Upper lobe of left lung (tissue), 4 donors: ENCODE data around the gene GPC4.

Source experiments
- CTCF ChIP-seq, 6 experiments: fragments of 450-650 bp in 4 of 6; fragments of 200-600 bp in 2 of 6; sonication (generic) in 2 of 6; IDR thresholded peaks; one replicate each; pipeline ENCODE4 v1.5.1; 2016 to 2019; ENCODE audit warnings: antibody characterized with exemption in 6 of 6
- EP300 ChIP-seq, 4 donors: sonication (generic); formaldehyde crosslinking; IDR thresholded peaks; one replicate each; pipeline ENCODE4 v1.5.1; 2017; ENCODE audit warnings: antibody characterized with exemption in 4 of 4, control low read depth in 2 of 4
- POLR2A ChIP-seq, 4 donors: fragments of 450-650 bp; IDR thresholded peaks; one replicate each; pipeline ENCODE4 v1.5.1; 2016 to 2017; ENCODE audit warnings: antibody characterized with exemption in 4 of 4, mild to moderate bottlenecking in 2 of 4
- POLR2AphosphoS5 ChIP-seq, 2 donors: sonication (generic); formaldehyde crosslinking; IDR thresholded peaks; one replicate each; pipeline ENCODE4 v1.5.1; 2017; ENCODE audit warnings: antibody characterized with exemption in 2 of 2

GRCh38 chrX:133287860-133288259 lies 127.4 kb downstream of the GPC4 start:
- TF ChIP-seq POLR2AphosphoS5 (IDR thresholded peaks at IDR 0.05), result no peak
- no peak for TF ChIP-seq POLR2A (IDR thresholded peaks at IDR 0.05)
- no peak for TF ChIP-seq EP300 (IDR thresholded peaks at IDR 0.05)
- TF ChIP-seq CTCF (IDR thresholded peaks at IDR 0.05), result no peak
